Spleen (tissue), 11 donors: ENCODE measurements around the gene EMC10. TPM values are rescaled to one million over a fixed set of nuclear protein-coding genes. Genes with fewer than 3 reads are reported as not detected.

Experiments used
- DNase-seq: peaks from one replicate; pipeline ENCODE4 v3.0.0-alpha.2; 2020
- H3K27ac ChIP-seq, 8 donors: fragments of 200-600 bp; sonication (generic) in 7 of 8; 1 replicate in 4 of 8; 2 replicates in 4 of 8; pipeline versions ENCODE4 v1.5.0 to v1.8.0; 2016 to 2021; ENCODE audit warnings: inconsistent platforms in 4 of 8, mild to moderate bottlenecking in 4 of 8, moderate library complexity in 1 of 8
- H3K27me3 ChIP-seq, 7 donors: fragments of 200-600 bp; sonication (generic) in 6 of 7; replicated peaks in 1 of 7; 1 replicate in 4 of 7; 2 replicates in 3 of 7; pipeline versions ENCODE4 v1.5.0 to v1.8.0; 2016 to 2021; ENCODE audit warnings: inconsistent platforms in 3 of 7, mild to moderate bottlenecking in 1 of 7
- H3K36me3 ChIP-seq, 6 donors: fragments of 200-600 bp; sonication (generic) in 5 of 6; 1 replicate in 4 of 6; 2 replicates in 2 of 6; pipeline versions ENCODE4 v1.5.0 to v1.8.0; 2016 to 2021; ENCODE audit warnings: inconsistent platforms in 2 of 6
- H3K4me1 ChIP-seq, 6 donors: fragments of 200-600 bp; sonication (generic) in 5 of 6; 1 replicate in 3 of 6; 2 replicates in 3 of 6; pipeline versions ENCODE4 v1.5.0 to v1.8.0; 2016 to 2021; ENCODE audit warnings: inconsistent platforms in 3 of 6
- H3K4me3 ChIP-seq, 8 donors: fragments of 200-600 bp; sonication (generic) in 7 of 8; 1 replicate in 4 of 8; 2 replicates in 4 of 8; pipeline versions ENCODE4 v1.5.0 to v1.8.0; 2016 to 2021; ENCODE audit warnings: inconsistent platforms in 4 of 8, mild to moderate bottlenecking in 4 of 8, moderate library complexity in 2 of 8
- H3K9me3 ChIP-seq, 8 donors: fragments of 200-600 bp; sonication (generic) in 7 of 8; 1 replicate in 4 of 8; 2 replicates in 4 of 8; pipeline versions ENCODE4 v1.5.0 to v1.8.0; 2016 to 2021; ENCODE audit warnings: inconsistent platforms in 4 of 8
- CTCF ChIP-seq, 11 experiments: fragments of 200-600 bp in 7 of 11; fragments of 450-650 bp in 4 of 11; sonication (generic) in 4 of 11; IDR thresholded peaks in 8 of 11; conservative IDR thresholded peaks in 3 of 11; 1 replicate in 7 of 11; 2 replicates in 4 of 11; pipeline versions ENCODE4 v1.4.0 to v1.8.0; 2016 to 2021; ENCODE audit warnings: antibody characterized with exemption in 11 of 11, inconsistent platforms in 4 of 11, mild to moderate bottlenecking in 1 of 11
- POLR2A ChIP-seq, 3 donors: fragments of 450-650 bp; IDR thresholded peaks; one replicate each; pipeline ENCODE4 v1.5.1; 2017; ENCODE audit warnings: antibody characterized with exemption in 3 of 3, mild to moderate bottlenecking in 1 of 3
- POLR2AphosphoS5 ChIP-seq, 3 donors: sonication (generic); formaldehyde crosslinking; IDR thresholded peaks; one replicate each; pipeline ENCODE4 v1.5.1; 2017; ENCODE audit warnings: antibody characterized with exemption in 3 of 3
- WGBS, 5 donors: extraction: QIAGEN DNeasy Blood & Tissue Kit in 3 of 5; methylation state at CpG; one replicate each; pipeline versions ENCODE4 v1.1.5 to v1.1.7; 2013 to 2018; 5-methylcytosine and 5-hydroxymethylcytosine counted together
- intact Hi-C: fragments of 100-400 bp; cut with DNase I; formaldehyde crosslinking; loops from one replicate; pipeline ENCODE4 v1.15.0; 2023; ENCODE audit warnings: low total_unique reads
- polyA plus RNA-seq, 3 donors: library from polyadenylated mRNA; stranded (reverse); fragments of 200-250 nt; gene quantifications; one replicate each; pipeline ENCODE4 v1.2.1, GENCODE V29; 2013
- total RNA-seq, 7 donors: library from RNA; depleted of rRNA in 3 of 7; stranded (reverse); fragments of >200 nt in 3 of 7; fragmentation: NEBNext Ultra II Directional in 4 of 7; extraction: Animal tissue kit (Norgen Biotek cat#: 25700) in 4 of 7; gene quantifications; one replicate each; pipeline versions ENCODE4 v1.1.0 to v1.2.1, GENCODE V29; 2016 to 2021
- donor health status: healthy with polysubstance abuse.
- donor health status: DM: no; HTN: no; CAD: no; lungs with moderate emphysema.
- donor health status: DM: no; HTN: no; CAD: no.
- donor health status: Bipolar disorder and iron deficiency.
- donor health status: healthy.
- donor health status: DM: no; HTN: no; CAD: no.
- donor health status: DM: yes; HTN: yes; CAD: no.

EMC10 gene
- total and polyA plus RNA-seq, 10 donors = 31.0 to 72.6 (median 60.1) TPM

- intact Hi-C loops = no loop called here
- TF ChIP-seq CTCF (IDR thresholded peaks at IDR 0.05 in 8 of 11, conservative IDR thresholded peaks at IDR 0.05 in 3 of 11) (peak in 6 of 11 experiments; percentile 23 to 49 (median 34)), POLR2A (IDR thresholded peaks at IDR 0.05) (no peak)
- DNase-seq = peak; percentile 70
- Histone ChIP-seq H3K9me3 (no peaks in the 10 kb centered on the region), H3K27ac (no peak overlapping the region), H3K4me3 (no peak overlapping the region), H3K36me3 (peaks cover 0 to 42% (median 23%) of the 10 kb centered on the region in 6 donors), H3K27me3 (peaks cover 0 to 19% (median 0%) of the 10 kb centered on the region in 7 donors), H3K4me1 (peaks cover 0 to 25% (median 9%) of the 10 kb centered on the region in 6 donors)
- WGBS, 5 donors = 77 to 80% (median 78%) methylated on average over 18 of the region's 18 CpGs
Measured at GRCh38 chr19:50486823-50487515, 10.7 kb downstream of the EMC10 start.

- Histone ChIP-seq H3K4me1 (peaks cover 0 to 29% (median 11%) of the 10 kb centered on the region in 6 donors), H3K4me3 (no peak overlapping the region), H3K9me3 (no peaks in the 10 kb centered on the region), H3K27ac (peak overlapping the region in 3 of 8 donors; percentile 15 to 52 (median 33)), H3K36me3 (peaks cover 0 to 26% (median 6%) of the 10 kb centered on the region in 6 donors), H3K27me3 (peaks cover 0 to 19% (median 0%) of the 10 kb centered on the region in 7 donors)
- peak; percentile 15 for DNase-seq
- WGBS, 5 donors = 24 to 33% (median 29%) methylated on average over 13 of the region's 13 CpGs
- intact Hi-C loops = no loop called here
- no peak for TF ChIP-seq POLR2AphosphoS5 (IDR thresholded peaks at IDR 0.05)
- TF ChIP-seq CTCF (IDR thresholded peaks at IDR 0.05 in 8 of 11, conservative IDR thresholded peaks at IDR 0.05 in 3 of 11) = no peak
- no peak for TF ChIP-seq POLR2A (IDR thresholded peaks at IDR 0.05)
Measured at GRCh38 chr19:50488389-50489194, 12.3 kb downstream of the EMC10 start.

GRCh38 chr19:50489461-50490011 is 13.2 kb downstream of the EMC10 start:
- no peaks in the 10 kb centered on the region for H3K9me3 ChIP-seq
- no peak for TF ChIP-seq CTCF (IDR thresholded peaks at IDR 0.05 in 8 of 11, conservative IDR thresholded peaks at IDR 0.05 in 3 of 11)
- peak in 2 of 3 donors; percentile 20 to 59 for TF ChIP-seq POLR2AphosphoS5 (IDR thresholded peaks at IDR 0.05)
- peaks cover 0 to 17% (median 2%) of the 10 kb centered on the region in 6 donors for H3K36me3 ChIP-seq
- peaks cover 0 to 19% (median 0%) of the 10 kb centered on the region in 7 donors for H3K27me3 ChIP-seq
- intact Hi-C loops = no loop called here
- peaks cover 0 to 29% (median 11%) of the 10 kb centered on the region in 6 donors for H3K4me1 ChIP-seq
- H3K27ac ChIP-seq = peak overlapping the region in 1 of 8 donors; percentile 8
- peak; percentile 50 for DNase-seq
- WGBS, 5 donors = 53 to 70% (median 66%) methylated on average over 24 of the region's 24 CpGs
- no peak overlapping the region for H3K4me3 ChIP-seq
